HEK293 (cell line): ENCODE results near the gene MRPL33.

Experiments used
- CTCF ChIP-seq: fragments of 450-650 bp; formaldehyde crosslinking; IDR thresholded peaks from 2 replicates; pipeline ENCODE4 v1.5.1; 2016; ENCODE audit warnings: missing biosample characterization, missing genetic modification characterization
- REST ChIP-seq: fragments of 450-650 bp; formaldehyde crosslinking; IDR thresholded peaks from 2 replicates; pipeline ENCODE4 v1.5.1; 2016; ENCODE audit warnings: missing biosample characterization, missing genetic modification characterization
- YY1 ChIP-seq: fragments of 450-650 bp; formaldehyde crosslinking; IDR thresholded peaks from 2 replicates; pipeline ENCODE4 v1.5.1; 2018; ENCODE audit warnings: missing biosample characterization, missing genetic modification characterization
- ZBTB10 ChIP-seq: fragments of 450-650 bp; formaldehyde crosslinking; IDR thresholded peaks from 2 replicates; pipeline ENCODE4 v1.5.1; 2016; ENCODE audit warnings: missing biosample characterization, missing genetic modification characterization
- ZFHX2 ChIP-seq: fragments of 450-650 bp; formaldehyde crosslinking; conservative IDR thresholded peaks from 2 replicates; pipeline ENCODE4 v1.5.1; 2016; ENCODE audit warnings: missing biosample characterization, missing genetic modification characterization
- ZNF16 ChIP-seq: fragments of 450-650 bp; formaldehyde crosslinking; IDR thresholded peaks from 2 replicates; pipeline ENCODE4 v1.5.1; 2016; ENCODE audit warnings: low read depth, missing biosample characterization, missing genetic modification characterization
- ZNF274 ChIP-seq, 2 experiments: fragments of 200-500 bp in 1 of 2; fragments of 450-650 bp in 1 of 2; sonication (Bioruptor generic) in 1 of 2; formaldehyde crosslinking in 1 of 2; IDR thresholded peaks; 2 replicates each; pipeline versions ENCODE4 v1.5.1 to v1.6.1; 2014 to 2016; ENCODE audit warnings: borderline replicate concordance in 1 of 2, inconsistent platforms in 1 of 2, low read length in 1 of 2, missing biosample characterization in 1 of 2, missing genetic modification characterization in 1 of 2
- ZNF280D ChIP-seq: fragments of 450-650 bp; formaldehyde crosslinking; IDR thresholded peaks from 2 replicates; pipeline ENCODE4 v1.5.1; 2016; ENCODE audit warnings: missing biosample characterization, missing genetic modification characterization
- ZNF362 ChIP-seq: fragments of 450-650 bp; formaldehyde crosslinking; IDR thresholded peaks from 2 replicates; pipeline ENCODE4 v1.5.1; 2016; ENCODE audit warnings: missing biosample characterization, missing genetic modification characterization
- ZNF626 ChIP-seq: fragments of 450-650 bp; sonication (Bioruptor Pico); formaldehyde crosslinking; IDR thresholded peaks from 2 replicates; pipeline ENCODE4 v1.5.1; 2018; ENCODE audit warnings: missing biosample characterization, missing genetic modification characterization, inconsistent platforms

GRCh38 chr2:27762951-27763906 lies 8.3 kb upstream of the MRPL33 start:
- TF ChIP-seq YY1 (tag by site-specific recombination) = no peak
- no peak for TF ChIP-seq ZNF362
- no peak for TF ChIP-seq ZNF626
- TF ChIP-seq CTCF (tag by site-specific recombination) = no peak
- no peak for TF ChIP-seq ZNF16 (tag by site-specific recombination)
- TF ChIP-seq ZNF280D (tag by site-specific recombination) = no peak
- no peak for TF ChIP-seq ZNF274 (IDR thresholded peaks at IDR 0.05; ENCODE audit: low read length)
- no peak for TF ChIP-seq ZNF274 (tag by site-specific recombination; IDR thresholded peaks at IDR 0.05; ENCODE audit: borderline replicate concordance)
- TF ChIP-seq ZFHX2 (tag by site-specific recombination) = no peak
- no peak for TF ChIP-seq REST (tag by site-specific recombination)
- no peak for TF ChIP-seq ZBTB10 (tag by site-specific recombination)
